KOPT-K1 (cell line): ENCODE data around the gene SPCS3.
"Not testable (repeated sequence)": the region's sequence is repeated elsewhere in the genome, so short reads cannot be mapped to it uniquely, and the experiment has no call there.

Experiments used
- H3K27ac ChIP-seq: fragments of 200-600 bp; sonication (generic); 2 replicates; pipeline ENCODE4 v1.5.1; 2016; ENCODE audit warnings: antibody characterized with exemption, mild to moderate bottlenecking, low read depth, low read length; ENCODE audit not compliant: poor library complexity, severe bottlenecking
- H3K36me3 ChIP-seq: fragments of 200-600 bp; sonication (generic); 2 replicates; pipeline ENCODE4 v1.5.1; 2017; ENCODE audit warnings: antibody characterized with exemption, mild to moderate bottlenecking, low read length, moderate library complexity; ENCODE audit not compliant: insufficient read depth
- H3K9me3 ChIP-seq: fragments of 200-600 bp; sonication (generic); 2 replicates; pipeline ENCODE4 v1.5.1; 2017; ENCODE audit warnings: antibody characterized with exemption, low read length, mild to moderate bottlenecking; ENCODE audit not compliant: insufficient read depth, poor library complexity, severe bottlenecking

SPCS3 gene

GRCh38 chr4:176320340-176320975, 692 bp downstream of the SPCS3 start:
- H3K27ac ChIP-seq, result peak overlapping the region; percentile 93
- peaks cover 10% of the 10 kb centered on the region; the same call in 1 of the 2 replicates for H3K36me3 ChIP-seq
- H3K9me3 ChIP-seq, result no peaks in the 10 kb centered on the region

GRCh38 chr4:176320976-176321361, 1.2 kb downstream of the SPCS3 start:
- Histone ChIP-seq H3K36me3 (peaks cover 13% of the 10 kb centered on the region; the same call in 1 of the 2 replicates), H3K27ac (peak overlapping the region; percentile 93), H3K9me3 (no peaks in the 10 kb centered on the region)

DNA sequence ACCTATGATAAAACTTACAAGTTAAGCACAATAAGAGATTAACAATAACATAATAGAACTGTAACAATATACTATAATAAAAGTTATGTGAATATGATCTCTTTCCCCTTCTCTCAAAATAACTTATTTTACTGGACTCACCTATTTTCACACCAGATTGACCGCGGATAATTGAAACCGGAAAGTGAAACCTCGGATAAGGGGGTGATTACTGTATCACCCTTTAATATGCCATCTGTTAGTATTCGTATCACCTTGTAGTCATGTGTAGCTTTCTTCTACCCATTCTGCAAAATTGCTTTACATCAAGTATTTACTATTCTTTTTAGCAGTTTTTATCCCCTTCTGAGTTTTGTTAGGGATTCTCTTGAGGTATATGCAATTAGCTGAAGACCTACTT, 1.8 kb downstream of the SPCS3 start:
- Histone ChIP-seq H3K27ac (peak overlapping the region; percentile 93), H3K9me3 (no peaks in the 10 kb centered on the region), H3K36me3 (peaks cover 19% of the 10 kb centered on the region; the same call in 1 of the 2 replicates)

GRCh38 chr4:176323511-176324160, 3.9 kb downstream of the SPCS3 start:
- Histone ChIP-seq H3K36me3 (peaks cover 38% of the 10 kb centered on the region), H3K9me3 (no peaks in the 10 kb centered on the region), H3K27ac (no peak overlapping the region)

GRCh38 chr4:176324876-176325275, 5.1 kb downstream of the SPCS3 start:
- not testable (repeated sequence) for H3K9me3 ChIP-seq, H3K27ac ChIP-seq
- peaks cover 51% of the 10 kb centered on the region for H3K36me3 ChIP-seq

- Histone ChIP-seq H3K36me3 (peaks cover 61% of the 10 kb centered on the region), H3K9me3 (no peaks in the 10 kb centered on the region), H3K27ac (no peak overlapping the region)
Measured at GRCh38 chr4:176333076-176333475, 13.3 kb downstream of the SPCS3 start.

DNA sequence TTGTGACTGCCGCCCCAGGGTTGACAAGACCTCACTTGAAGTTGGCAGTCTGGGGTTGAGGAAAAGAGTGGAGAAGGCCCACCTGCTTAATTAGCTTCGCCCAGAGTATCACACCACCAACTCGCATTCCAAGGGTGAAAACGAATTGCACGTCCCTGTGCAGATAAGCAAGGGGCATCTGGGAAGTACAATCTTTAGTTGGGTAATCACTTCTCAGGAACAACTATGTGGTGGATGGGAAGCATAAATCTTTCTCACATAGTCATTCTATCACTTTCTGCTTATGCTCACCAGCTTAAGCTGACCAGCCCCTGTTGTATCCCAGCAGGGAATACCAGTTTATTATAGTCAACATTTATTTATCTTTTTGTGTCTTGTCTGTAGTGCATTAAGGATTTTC, 14.3 kb downstream of the SPCS3 start:
- Histone ChIP-seq H3K27ac (no peak overlapping the region), H3K36me3 (peaks cover 51% of the 10 kb centered on the region)

GRCh38 chr4:176335421-176335820, 15.7 kb downstream of the SPCS3 start:
- Histone ChIP-seq H3K9me3 (no peaks in the 10 kb centered on the region), H3K27ac (no peak overlapping the region), H3K36me3 (peaks cover 37% of the 10 kb centered on the region)

More for the DNA sequence above, 14.3 kb downstream of the SPCS3 start:
- H3K9me3 ChIP-seq, result no peaks in the 10 kb centered on the region

DNA sequence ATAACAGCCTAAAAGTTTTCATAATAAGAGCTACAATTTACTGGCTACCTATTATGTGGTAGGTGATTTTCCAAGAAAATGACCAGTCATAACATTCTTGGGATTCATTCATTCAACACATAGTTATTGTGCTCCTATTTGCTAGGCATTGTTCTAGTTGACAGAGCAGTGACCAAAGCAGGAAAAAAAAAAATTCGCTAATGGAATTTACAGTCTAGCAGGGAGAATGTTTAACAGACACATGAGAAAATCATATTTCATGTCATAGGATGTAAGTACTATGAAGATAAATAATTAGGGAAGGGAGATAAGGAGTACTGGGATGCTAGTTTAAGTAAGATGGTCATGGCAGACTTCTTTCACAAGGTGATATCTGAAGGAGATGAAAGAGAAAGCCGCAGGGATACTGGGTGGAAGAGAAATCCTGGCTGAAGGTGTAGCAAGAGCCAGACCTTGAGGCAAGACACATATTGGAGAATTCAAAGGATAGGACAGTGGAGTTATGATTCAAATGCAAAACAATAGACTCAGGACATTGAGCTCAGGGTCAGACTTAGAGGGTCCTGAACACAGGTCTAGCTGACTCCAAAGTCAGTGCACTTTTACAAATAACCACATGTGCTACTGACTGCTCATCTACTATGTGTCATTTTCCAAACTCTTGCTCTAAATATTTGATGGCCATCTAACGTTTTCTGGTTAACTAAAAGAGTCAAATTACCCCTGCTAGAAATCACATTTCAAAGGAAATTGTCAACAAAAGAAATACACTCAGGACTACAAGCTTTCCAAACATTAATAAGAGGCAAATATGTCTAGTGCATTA, 20.4 kb downstream of the SPCS3 start:
- peaks cover 30% of the 10 kb centered on the region for H3K9me3 ChIP-seq
- peaks cover 14% of the 10 kb centered on the region; the same call in 1 of the 2 replicates for H3K36me3 ChIP-seq
- no peak overlapping the region for H3K27ac ChIP-seq

- Histone ChIP-seq H3K9me3 (peaks cover 30% of the 10 kb centered on the region), H3K36me3 (peaks cover 14% of the 10 kb centered on the region; the same call in 1 of the 2 replicates), H3K27ac (no peak overlapping the region)
Measured at GRCh38 chr4:176340871-176341685, 21.3 kb downstream of the SPCS3 start.

DNA sequence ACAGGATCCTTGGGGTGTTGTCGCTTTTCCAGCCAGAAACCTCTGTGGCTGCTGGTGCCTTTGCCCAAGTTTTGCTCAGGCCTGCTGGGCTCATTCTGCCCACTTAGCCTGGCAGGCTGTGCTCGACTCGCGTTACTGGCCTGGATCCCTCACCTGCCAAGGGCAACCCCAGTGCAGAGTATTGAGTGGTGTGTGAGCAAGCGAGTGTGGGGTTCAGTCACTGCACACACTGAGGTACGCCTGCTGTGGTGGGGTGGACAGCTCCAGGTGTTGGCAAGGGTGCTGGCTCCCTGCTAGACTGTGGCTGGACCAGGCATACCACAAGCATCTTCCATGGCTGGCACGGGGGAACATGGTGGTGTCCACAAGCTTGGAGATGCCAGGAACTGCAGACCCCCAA, 22.6 kb downstream of the SPCS3 start:
- peaks cover 2% of the 10 kb centered on the region; the same call in 1 of the 2 replicates for H3K36me3 ChIP-seq
- H3K27ac ChIP-seq, result no peak overlapping the region
- H3K9me3 ChIP-seq, result peaks cover 30% of the 10 kb centered on the region

DNA sequence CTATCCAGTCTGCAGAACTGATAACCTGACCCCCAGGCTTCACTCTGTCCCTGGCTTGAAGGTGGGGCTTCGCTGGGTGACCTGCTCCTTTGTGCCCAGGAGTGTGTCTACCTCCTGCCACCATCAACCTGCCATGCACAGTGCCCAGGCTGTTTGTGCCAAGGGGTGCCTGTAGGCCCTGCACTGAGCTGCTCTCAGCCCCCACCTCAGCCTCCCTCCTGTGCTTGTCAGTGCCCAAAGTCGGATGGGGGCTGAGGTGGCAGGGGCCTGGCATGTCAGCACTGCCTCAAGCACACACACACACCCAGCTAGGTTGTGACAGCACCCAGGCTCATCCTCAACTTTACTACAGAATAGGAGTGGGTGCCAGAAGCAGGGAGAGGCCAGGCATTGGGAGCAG, 23.5 kb downstream of the SPCS3 start:
- Histone ChIP-seq H3K9me3 (peaks cover 30% of the 10 kb centered on the region), H3K27ac (no peak overlapping the region), H3K36me3 (no peaks in the 10 kb centered on the region; the same call in 1 of the 2 replicates)

- H3K36me3 ChIP-seq, H3K27ac ChIP-seq: not testable (repeated sequence)
- H3K9me3 ChIP-seq, result peaks cover 43% of the 10 kb centered on the region
Measured at GRCh38 chr4:176345346-176345745, 25.6 kb downstream of the SPCS3 start.

GRCh38 chr4:176346836-176347235, 27.1 kb downstream of the SPCS3 start:
- H3K27ac ChIP-seq, H3K36me3 ChIP-seq: not testable (repeated sequence)
- H3K9me3 ChIP-seq, result peaks cover 43% of the 10 kb centered on the region
